PFSK-1 (cell line): Measurements from ENCODE around the gene CCDC66.

ENCODE experiments used
- FOXP2 ChIP-seq: optimal IDR thresholded peaks from 2 replicates; pipeline ENCODE3; 2011; ENCODE audit warnings: borderline replicate concordance, control low read depth, inconsistent platforms; ENCODE audit not compliant: insufficient read depth; ENCODE audit errors: extremely low read length, extremely low read depth
- POLR2AphosphoS5 ChIP-seq: IDR thresholded peaks from 2 replicates; pipeline ENCODE4 v1.6.1; 2012; ENCODE audit warnings: low read depth, mild to moderate bottlenecking, control low read depth, low read length, moderate library complexity
- SIN3A ChIP-seq: IDR thresholded peaks from 2 replicates; pipeline ENCODE4 v1.6.1; 2012; ENCODE audit warnings: mild to moderate bottlenecking, low read length, moderate library complexity, borderline replicate concordance; ENCODE audit not compliant: insufficient read depth
- TAF1 ChIP-seq: IDR thresholded peaks from 2 replicates; pipeline ENCODE4 v1.6.1; 2012; ENCODE audit warnings: low read length, control low read depth, borderline replicate concordance; ENCODE audit not compliant: insufficient read depth
- TF ChIP-seq, protein P1 (sequence below), 2 experiments: IDR thresholded peaks; 2 replicates each; pipeline versions ENCODE4 v1.6.1 to v1.8.0; 2011 to 2012; ENCODE audit warnings: low read depth in 2 of 2, low read length in 2 of 2, control low read depth in 1 of 2, inconsistent platforms in 1 of 2, mild to moderate bottlenecking in 1 of 2, moderate library complexity in 1 of 2; ENCODE audit not compliant: insufficient read depth in 1 of 2

The CCDC66 gene

DNA sequence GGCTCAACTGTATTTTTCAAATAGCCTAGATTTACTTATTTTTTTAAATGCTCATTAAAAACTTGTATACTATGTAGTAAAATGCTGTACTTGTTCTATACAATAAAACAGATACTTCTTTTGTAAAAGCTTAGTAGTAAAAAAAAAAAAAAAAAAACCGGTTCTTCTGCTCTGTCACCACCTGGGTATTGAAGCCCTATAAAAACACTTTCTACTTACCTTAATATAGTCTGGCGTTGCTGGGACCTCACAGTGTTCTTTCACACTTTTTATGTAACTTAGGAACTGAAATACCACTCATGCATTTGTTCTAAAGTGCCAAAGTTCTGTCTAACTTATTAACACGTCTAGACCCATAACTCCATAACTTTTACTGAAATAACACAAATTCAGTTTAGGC lies 64.7 kb downstream of the CCDC66 start:
- TF ChIP-seq TAF1 (no peak), FOXP2 (no peak), POLR2AphosphoS5 (no peak), SIN3A (no peak)
- TF ChIP-seq, protein P1, sequence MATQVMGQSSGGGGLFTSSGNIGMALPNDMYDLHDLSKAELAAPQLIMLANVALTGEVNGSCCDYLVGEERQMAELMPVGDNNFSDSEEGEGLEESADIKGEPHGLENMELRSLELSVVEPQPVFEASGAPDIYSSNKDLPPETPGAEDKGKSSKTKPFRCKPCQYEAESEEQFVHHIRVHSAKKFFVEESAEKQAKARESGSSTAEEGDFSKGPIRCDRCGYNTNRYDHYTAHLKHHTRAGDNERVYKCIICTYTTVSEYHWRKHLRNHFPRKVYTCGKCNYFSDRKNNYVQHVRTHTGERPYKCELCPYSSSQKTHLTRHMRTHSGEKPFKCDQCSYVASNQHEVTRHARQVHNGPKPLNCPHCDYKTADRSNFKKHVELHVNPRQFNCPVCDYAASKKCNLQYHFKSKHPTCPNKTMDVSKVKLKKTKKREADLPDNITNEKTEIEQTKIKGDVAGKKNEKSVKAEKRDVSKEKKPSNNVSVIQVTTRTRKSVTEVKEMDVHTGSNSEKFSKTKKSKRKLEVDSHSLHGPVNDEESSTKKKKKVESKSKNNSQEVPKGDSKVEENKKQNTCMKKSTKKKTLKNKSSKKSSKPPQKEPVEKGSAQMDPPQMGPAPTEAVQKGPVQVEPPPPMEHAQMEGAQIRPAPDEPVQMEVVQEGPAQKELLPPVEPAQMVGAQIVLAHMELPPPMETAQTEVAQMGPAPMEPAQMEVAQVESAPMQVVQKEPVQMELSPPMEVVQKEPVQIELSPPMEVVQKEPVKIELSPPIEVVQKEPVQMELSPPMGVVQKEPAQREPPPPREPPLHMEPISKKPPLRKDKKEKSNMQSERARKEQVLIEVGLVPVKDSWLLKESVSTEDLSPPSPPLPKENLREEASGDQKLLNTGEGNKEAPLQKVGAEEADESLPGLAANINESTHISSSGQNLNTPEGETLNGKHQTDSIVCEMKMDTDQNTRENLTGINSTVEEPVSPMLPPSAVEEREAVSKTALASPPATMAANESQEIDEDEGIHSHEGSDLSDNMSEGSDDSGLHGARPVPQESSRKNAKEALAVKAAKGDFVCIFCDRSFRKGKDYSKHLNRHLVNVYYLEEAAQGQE (IDR thresholded peaks at IDR 0.05; ENCODE audit: insufficient read depth in 1 of 2, low read depth in 2 of 2, low read length in 2 of 2): no peak

DNA sequence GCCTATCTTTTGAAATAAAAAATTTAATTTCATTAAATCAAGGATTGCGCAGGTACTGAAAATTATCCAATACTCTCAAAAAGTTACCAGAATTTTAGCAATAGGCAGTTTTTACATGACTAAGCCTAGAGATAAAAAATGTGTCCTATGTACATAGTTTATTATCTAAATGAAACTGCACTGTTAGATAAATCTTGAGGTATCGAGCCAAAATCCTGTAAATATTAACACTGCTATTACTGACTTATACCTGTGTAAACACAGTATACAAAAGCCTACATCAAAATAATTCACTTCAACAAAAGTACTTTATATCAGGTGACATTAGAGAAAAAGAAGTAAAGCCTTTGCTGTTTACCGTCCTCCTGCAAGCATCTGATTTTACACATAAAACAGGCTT lies 65.4 kb downstream of the CCDC66 start:
- TF ChIP-seq POLR2AphosphoS5 (no peak), TAF1 (no peak), SIN3A (no peak), FOXP2 (no peak)

DNA sequence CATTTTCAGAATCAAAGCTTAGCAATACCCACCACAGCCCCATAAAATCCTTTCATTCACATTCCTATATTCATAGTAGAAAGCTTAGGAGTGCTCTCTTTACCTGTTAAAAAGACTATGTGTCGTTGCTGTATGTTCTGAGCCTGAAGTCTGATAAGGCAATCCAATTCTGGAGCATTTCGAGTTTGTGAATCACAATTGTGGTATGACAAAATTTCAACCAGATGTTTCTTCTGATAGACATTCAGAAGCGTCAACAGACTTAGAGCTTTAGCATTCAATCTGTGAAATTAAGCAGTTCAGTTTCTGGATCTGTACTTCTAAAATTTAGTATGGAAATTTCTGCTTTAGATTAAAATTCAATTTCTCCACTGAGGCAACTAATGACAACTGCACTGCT lies 67.8 kb downstream of the CCDC66 start:
- no peak for TF ChIP-seq TAF1
- no peak for TF ChIP-seq POLR2AphosphoS5
- TF ChIP-seq, protein P1 (IDR thresholded peaks at IDR 0.05; ENCODE audit: insufficient read depth in 1 of 2, low read depth in 2 of 2, low read length in 2 of 2): no peak
- no peak for TF ChIP-seq FOXP2
- TF ChIP-seq SIN3A: no peak

DNA sequence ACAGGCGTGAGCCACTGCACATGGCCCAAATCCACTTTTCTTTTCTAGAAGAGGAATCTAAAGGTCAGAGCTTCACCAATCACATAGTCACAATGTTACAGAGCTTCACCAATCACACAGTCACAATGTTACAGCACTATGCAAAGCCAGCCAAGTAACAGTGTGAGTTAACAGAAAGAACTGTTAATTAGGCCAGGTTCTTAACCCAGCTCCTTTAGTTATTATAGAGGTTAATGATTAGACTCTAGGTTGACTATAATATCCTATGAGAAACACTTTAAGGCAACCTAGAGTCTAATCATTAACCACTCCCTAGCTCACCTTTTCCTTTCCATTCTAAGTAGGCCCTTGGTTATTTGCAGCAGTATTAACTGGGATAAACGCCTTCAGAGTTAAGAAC lies 72.1 kb downstream of the CCDC66 start:
- TF ChIP-seq FOXP2 (no peak), SIN3A (no peak), TAF1 (no peak), POLR2AphosphoS5 (no peak)
- TF ChIP-seq, protein P1 (IDR thresholded peaks at IDR 0.05; ENCODE audit: insufficient read depth in 1 of 2, low read depth in 2 of 2, low read length in 2 of 2): no peak

DNA sequence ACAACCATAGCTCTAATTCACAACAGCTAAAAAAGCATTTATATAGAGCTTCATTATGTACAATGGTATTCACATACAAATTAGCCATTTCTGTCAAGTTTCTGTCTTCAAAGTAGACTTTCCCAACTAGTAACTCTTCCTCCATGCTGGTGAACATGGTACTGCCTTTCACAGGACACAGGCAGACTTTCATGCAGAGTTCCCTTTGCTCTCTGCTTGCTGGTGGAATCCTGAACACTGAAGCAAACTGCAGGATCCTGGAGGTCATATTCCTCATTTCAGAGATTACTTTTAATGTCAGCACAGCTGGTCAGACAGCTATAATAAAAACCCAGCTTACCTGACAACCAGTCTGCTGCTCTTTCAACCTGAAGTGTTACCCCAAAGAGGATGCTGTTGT lies 72.5 kb downstream of the CCDC66 start:
- TF ChIP-seq TAF1: no peak

DNA sequence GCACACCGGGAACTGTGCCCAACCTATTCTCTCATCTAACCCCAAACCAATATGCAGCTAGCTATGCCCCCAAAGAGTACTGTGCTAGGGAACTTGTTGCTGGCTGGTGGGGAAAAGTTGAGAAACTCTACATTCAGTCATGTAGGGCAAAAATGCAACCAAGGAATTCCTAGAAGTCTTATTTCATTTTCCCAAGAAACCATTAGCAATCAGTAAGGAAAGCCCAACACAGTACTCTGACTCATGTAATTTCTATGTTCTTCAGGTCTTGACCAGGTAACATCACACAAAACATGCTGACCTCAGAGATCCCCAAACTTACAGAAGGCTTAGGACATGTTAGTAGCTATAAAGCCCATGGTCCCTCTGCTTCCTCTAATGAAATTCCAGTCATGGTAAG lies 74.0 kb downstream of the CCDC66 start:
- TF ChIP-seq, protein P1 (IDR thresholded peaks at IDR 0.05; ENCODE audit: insufficient read depth in 1 of 2, low read depth in 2 of 2, low read length in 2 of 2): no peak
- no peak for TF ChIP-seq SIN3A
- no peak for TF ChIP-seq TAF1
- no peak for TF ChIP-seq POLR2AphosphoS5
